K562 (cell line): ENCODE results near the gene YOD1. TPM values are rescaled to one million over a fixed set of nuclear protein-coding genes. Genes with fewer than 3 reads are reported as not detected.

ENCODE experiments used
- ATF7 ChIP-seq: fragments of 450-650 bp; IDR thresholded peaks from 2 replicates; pipeline ENCODE4 v1.7.1; 2014; ENCODE audit warnings: mild to moderate bottlenecking, moderate library complexity
- BRF1 ChIP-seq: IDR thresholded peaks from 3 replicates; pipeline ENCODE4 v1.6.1; 2011; ENCODE audit warnings: borderline replicate concordance, mild to moderate bottlenecking; ENCODE audit not compliant: insufficient read length; ENCODE audit errors: extremely low read depth
- CBFA2T2 ChIP-seq: fragments of 450-650 bp; conservative IDR thresholded peaks from 2 replicates; pipeline ENCODE4 v1.6.1; 2017; ENCODE audit warnings: mild to moderate bottlenecking
- CBX1 ChIP-seq: sonication (generic); IDR thresholded peaks from 2 replicates; pipeline ENCODE4 v1.6.1; 2016; ENCODE audit warnings: antibody characterized with exemption, low read depth, mild to moderate bottlenecking
- CHD1 ChIP-seq: fragments of 200-600 bp; sonication (generic); IDR thresholded peaks from one replicate; pipeline ENCODE4 v1.6.1; 2012; ENCODE audit warnings: mild to moderate bottlenecking, moderate library complexity, low read length, inconsistent platforms
- EWSR1 ChIP-seq: fragments of 450-650 bp; IDR thresholded peaks from 2 replicates; pipeline ENCODE4 v1.6.1; 2018; ENCODE audit warnings: borderline replicate concordance, mild to moderate bottlenecking, low read depth, moderate library complexity; ENCODE audit not compliant: partially characterized antibody
- GTF2E2 ChIP-seq: fragments of 200-800 bp; sonication (Bioruptor generic); IDR thresholded peaks from 2 replicates; pipeline ENCODE4 v1.6.1; 2016; ENCODE audit warnings: missing genetic modification characterization, missing compliant biosample characterization
- HIVEP1 ChIP-seq: fragments of 250-450 bp; sonication (Bioruptor Pico); IDR thresholded peaks from 2 replicates; pipeline ENCODE4 v1.4.0; 2020; ENCODE audit warnings: mild to moderate bottlenecking
- MYBL2 ChIP-seq, 2 experiments: fragments of 450-650 bp in 1 of 2; sonication (generic) in 1 of 2; formaldehyde crosslinking in 1 of 2; IDR thresholded peaks; 2 replicates each; pipeline versions ENCODE4 v1.6.1 to v1.8.1; 2017 to 2022; ENCODE audit warnings: borderline replicate concordance in 1 of 2, inconsistent platforms in 1 of 2, low read depth in 1 of 2, mild to moderate bottlenecking in 1 of 2, missing genetic modification reagents in 1 of 2, moderate library complexity in 1 of 2
- NFE2 ChIP-seq: IDR thresholded peaks from 2 replicates; pipeline ENCODE4 v1.6.1; 2014; ENCODE audit warnings: antibody characterized with exemption, low read depth
- PRPF4 ChIP-seq: fragments of 200-400 bp; formaldehyde crosslinking; IDR thresholded peaks from one replicate; pipeline ENCODE4 v1.6.1; 2017; ENCODE audit warnings: low read length, low read depth, mild to moderate bottlenecking; ENCODE audit not compliant: insufficient read depth, poor library complexity, severe bottlenecking
- RBM22 ChIP-seq: fragments of 200-400 bp; formaldehyde crosslinking; IDR thresholded peaks from 2 replicates; pipeline ENCODE4 v1.6.1; 2018; ENCODE audit warnings: low read length, low read depth; ENCODE audit not compliant: poor library complexity, severe bottlenecking
- SMARCC2 ChIP-seq: fragments of 450-650 bp; IDR thresholded peaks from 2 replicates; pipeline ENCODE4 v1.6.1; 2017; ENCODE audit warnings: antibody characterized with exemption, moderate library complexity, mild to moderate bottlenecking, low read depth
- SNIP1 ChIP-seq: fragments of 450-650 bp; IDR thresholded peaks from 2 replicates; pipeline ENCODE4 v1.7.1; 2017; ENCODE audit warnings: low read depth, mild to moderate bottlenecking
- TAF1 ChIP-seq: IDR thresholded peaks from 2 replicates; pipeline ENCODE4 v1.6.1; 2011; ENCODE audit warnings: mild to moderate bottlenecking, low read length, moderate library complexity; ENCODE audit not compliant: insufficient read depth, control insufficient read depth, severe bottlenecking; ENCODE audit errors: extremely low read depth
- ZFP1 ChIP-seq: fragments of 450-650 bp; formaldehyde crosslinking; IDR thresholded peaks from 2 replicates; pipeline ENCODE4 v1.4.0; 2020; ENCODE audit warnings: mild to moderate bottlenecking, mixed read lengths
- ZNF764 ChIP-seq: fragments of 250-450 bp; sonication (Bioruptor Pico); IDR thresholded peaks from 2 replicates; pipeline ENCODE4 v1.4.0; 2020; ENCODE audit warnings: low read depth, mild to moderate bottlenecking, moderate library complexity
- polyA plus RNA-seq, 8 experiments: library from polyadenylated mRNA; depleted of rRNA in 4 of 8; stranded (reverse) in 5 of 8; unstranded in 3 of 8; fragments of >200 nt; fragmentation: Nextera tagmentation in 2 of 8; fragmentation: Illumina TruSeq in 1 of 8; extraction: Ambion mirVana in 2 of 8; extraction: Trizol in 1 of 8; gene quantifications; 2 replicates each; pipeline versions ENCODE4 v1.2.1 to v1.2.3, GENCODE V29; 2011 to 2014; ENCODE audit warnings: inconsistent platforms in 1 of 8, missing spikeins in 1 of 8
- total RNA-seq, 7 experiments: library from RNA; depleted of rRNA in 6 of 7; stranded (reverse); fragments of >200 nt in 6 of 7; fragmentation: Illumina TruSeq in 2 of 7; extraction: Trizol in 2 of 7; gene quantifications; 2 replicates each; pipeline versions ENCODE4 v1.2.1 to v1.2.3, GENCODE V29; 2011 to 2021; ENCODE audit warnings: low replicate concordance in 1 of 7
- TF ChIP-seq, protein P1 (sequence below): fragments of 250-450 bp; sonication (Bioruptor Pico); IDR thresholded peaks from 2 replicates; pipeline ENCODE4 v1.5.1; 2021; ENCODE audit warnings: mild to moderate bottlenecking
- TF ChIP-seq, protein P2 (sequence below): IDR thresholded peaks from 2 replicates; pipeline ENCODE4 v1.6.1; 2016; ENCODE audit warnings: missing genetic modification characterization, missing compliant biosample characterization

Gene YOD1
- total and polyA plus RNA-seq, 9 of the 15 experiments (the other 6 are each of a cell fraction or from before 2014, with no cell fraction given), result 18.2 to 78.1 (median 46.9) TPM

DNA sequence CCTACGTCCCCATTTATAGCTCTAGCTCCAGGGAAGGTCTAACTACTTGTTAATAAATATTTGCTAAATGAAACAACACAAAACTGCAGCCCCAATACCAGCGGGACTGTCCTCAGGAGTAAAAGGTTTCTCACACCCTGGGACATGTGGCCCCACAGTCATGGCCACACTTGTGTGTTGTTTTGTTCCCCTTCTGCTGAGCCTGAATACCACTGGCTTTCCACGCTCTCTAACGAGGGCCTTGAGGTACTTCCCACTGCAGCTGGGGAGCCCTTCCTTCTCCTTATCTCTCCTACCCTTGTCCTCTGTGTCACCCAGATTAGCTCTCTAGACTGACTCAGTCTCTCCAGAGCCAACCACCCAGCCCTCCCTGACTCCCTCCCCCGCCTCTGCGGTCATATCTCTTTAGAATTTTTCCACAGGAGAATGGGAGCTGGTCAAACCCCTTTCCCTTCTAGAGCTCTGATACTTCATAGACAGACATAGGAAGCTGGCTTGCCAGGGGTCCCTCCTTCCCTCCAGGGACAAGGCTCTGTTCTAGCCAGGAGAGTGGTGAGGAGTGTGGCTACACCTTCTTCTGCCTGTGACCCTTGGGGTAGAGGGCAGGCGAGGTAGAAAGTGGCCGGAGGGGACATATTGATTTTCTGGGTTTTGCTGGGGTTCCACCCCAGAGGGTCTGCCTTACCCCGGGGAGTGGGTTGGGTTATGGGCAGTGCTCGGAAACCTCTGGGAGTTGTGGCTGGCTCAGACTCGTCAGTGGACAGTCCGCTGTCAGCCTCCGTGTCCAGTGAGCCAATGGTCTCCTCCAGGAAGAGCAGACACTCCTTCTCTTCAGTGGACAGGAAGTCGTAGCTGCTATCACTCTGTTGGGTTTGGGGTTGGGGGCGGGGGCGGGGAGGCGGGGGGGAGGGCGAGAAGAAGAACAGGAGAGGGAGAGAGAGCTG, 26.5 kb downstream of the YOD1 start (continued):
- TF ChIP-seq, protein P1, sequence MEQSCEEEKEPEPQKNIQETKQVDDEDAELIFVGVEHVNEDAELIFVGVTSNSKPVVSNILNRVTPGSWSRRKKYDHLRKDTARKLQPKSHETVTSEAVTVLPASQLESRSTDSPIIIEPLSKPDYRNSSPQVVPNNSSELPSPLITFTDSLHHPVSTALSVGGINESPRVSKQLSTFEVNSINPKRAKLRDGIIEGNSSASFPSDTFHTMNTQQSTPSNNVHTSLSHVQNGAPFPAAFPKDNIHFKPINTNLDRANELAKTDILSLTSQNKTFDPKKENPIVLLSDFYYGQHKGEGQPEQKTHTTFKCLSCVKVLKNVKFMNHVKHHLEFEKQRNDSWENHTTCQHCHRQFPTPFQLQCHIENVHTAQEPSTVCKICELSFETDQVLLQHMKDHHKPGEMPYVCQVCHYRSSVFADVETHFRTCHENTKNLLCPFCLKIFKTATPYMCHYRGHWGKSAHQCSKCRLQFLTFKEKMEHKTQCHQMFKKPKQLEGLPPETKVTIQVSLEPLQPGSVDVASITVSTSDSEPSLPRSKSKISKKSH (CRISPR knock-in tag), result peak; percentile 62; the same call in 1 of the 2 replicates
- TF ChIP-seq BRF1 (no peak), PRPF4 (no peak), MYBL2 (IDR thresholded peaks at IDR 0.05; ENCODE audit: low read depth) (no peak; the same call in 1 of the 2 replicates), MYBL2 (CRISPR knock-in tag; IDR thresholded peaks at IDR 0.05; ENCODE audit: borderline replicate concordance) (no peak), NFE2 (peak; percentile 72), CBX1 (0 out of 2 replicates have a peak, but pooled peaks have one; percentile 31), RBM22 (no peak), CHD1 (peak; percentile 99), SMARCC2 (peak; percentile 100), GTF2E2 (tag) (peak; percentile 94; the same call in 1 of the 2 replicates), EWSR1 (no peak), SNIP1 (no peak), ATF7 (peak; percentile 95), ZNF764 (CRISPR knock-in tag) (peak; percentile 68), ZFP1 (CRISPR knock-in tag) (peak; percentile 92), CBFA2T2 (peak; percentile 99), TAF1 (peak; percentile 56), HIVEP1 (CRISPR knock-in tag) (peak; percentile 97)
- TF ChIP-seq, protein P2, sequence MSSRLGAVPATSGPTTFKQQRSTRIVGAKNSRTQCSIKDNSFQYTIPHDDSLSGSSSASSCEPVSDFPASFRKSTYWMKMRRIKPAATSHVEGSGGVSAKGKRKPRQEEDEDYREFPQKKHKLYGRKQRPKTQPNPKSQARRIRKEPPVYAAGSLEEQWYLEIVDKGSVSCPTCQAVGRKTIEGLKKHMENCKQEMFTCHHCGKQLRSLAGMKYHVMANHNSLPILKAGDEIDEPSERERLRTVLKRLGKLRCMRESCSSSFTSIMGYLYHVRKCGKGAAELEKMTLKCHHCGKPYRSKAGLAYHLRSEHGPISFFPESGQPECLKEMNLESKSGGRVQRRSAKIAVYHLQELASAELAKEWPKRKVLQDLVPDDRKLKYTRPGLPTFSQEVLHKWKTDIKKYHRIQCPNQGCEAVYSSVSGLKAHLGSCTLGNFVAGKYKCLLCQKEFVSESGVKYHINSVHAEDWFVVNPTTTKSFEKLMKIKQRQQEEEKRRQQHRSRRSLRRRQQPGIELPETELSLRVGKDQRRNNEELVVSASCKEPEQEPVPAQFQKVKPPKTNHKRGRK (tag), result no peak
